ENCODE measurements around the gene NSRP1.

The NSRP1 gene

GRCh38 chr17:30116661-30117551 is at the start of gene NSRP1:
Gene NSRP1 (plus strand): TSS chr17:30116816. CDS start chr17:30116844, 28 bp downstream.
- H3K4me1 ChIP-seq (ENCODE audit: control insufficient read depth, insufficient read depth, low read length), result peaks cover 11% of the 10 kb centered on the region
- H3K36me3 ChIP-seq (ENCODE audit: control insufficient read depth in 2 of 2, insufficient read depth in 1 of 2, low read length in 2 of 2), result peaks cover 29 to 33% of the 10 kb centered on the region in 2 experiments
- peak within 1 kb of the TSS; percentile 47 for H3K4me3 ChIP-seq (ENCODE audit: low read depth, low read length)
- no peaks in the 10 kb centered on the region for H3K9me3 ChIP-seq (ENCODE audit: control insufficient read depth, insufficient read depth, low read depth, low read length)
- H3K27ac ChIP-seq (ENCODE audit: extremely low read depth, low read depth, low read length), result peak within 1 kb of the TSS; percentile 95
- ChIA-PET CTCF (interaction anchor here (0.6 to 8.1 kb wide), 5 partner anchors 8 to 979 kb away, joined by 3 to 108 read pairs (median 5); partner anchors contain the start of gene CPD), POLR2A (interaction anchor here (0.6 to 1.3 kb wide), 3 partner anchors 10 to 187 kb away, joined by 4 to 11 read pairs (median 6); partner anchors contain the start of gene SSH2)
- TF ChIP-seq YY2 (tag by site-specific recombination; IDR thresholded peaks at IDR 0.05), result peak; percentile 88
- TF ChIP-seq ZNF843 (tag by site-specific recombination; IDR thresholded peaks at IDR 0.05), result 0 out of 2 replicates have a peak, but pooled peaks have one; percentile 57
- TF ChIP-seq KLF16 (tag by site-specific recombination; IDR thresholded peaks at IDR 0.05), result peak; percentile 56
- TF ChIP-seq KLF10 (tag by site-specific recombination; IDR thresholded peaks at IDR 0.05), result 0 out of 2 replicates have a peak, but pooled peaks have one; percentile 25
- TF ChIP-seq ZNF324 (tag by site-specific recombination; IDR thresholded peaks at IDR 0.05), result peak; percentile 93
- TF ChIP-seq ZNF600 (tag by site-specific recombination; IDR thresholded peaks at IDR 0.05), result peak; percentile 39
- no peak for TF ChIP-seq SALL2 (tag by site-specific recombination; IDR thresholded peaks at IDR 0.05; ENCODE audit: borderline replicate concordance)
- TF ChIP-seq SCRT2 (tag by site-specific recombination; IDR thresholded peaks at IDR 0.05), result no peak
- no peak for TF ChIP-seq KLF7 (tag by site-specific recombination; IDR thresholded peaks at IDR 0.05; ENCODE audit: borderline replicate concordance)
- TF ChIP-seq PATZ1 (tag by site-specific recombination; IDR thresholded peaks at IDR 0.05), result 0 out of 2 replicates have a peak, but pooled peaks have one; percentile 36
- TF ChIP-seq SETDB1 (IDR thresholded peaks at IDR 0.05; ENCODE audit: insufficient read length, low read length), result no peak
- 0 out of 2 replicates have a peak, but pooled peaks have one; percentile 57 for TF ChIP-seq ZNF561 (tag by site-specific recombination; IDR thresholded peaks at IDR 0.05; ENCODE audit: borderline replicate concordance)
- peak; percentile 46; the same call in 1 of the 2 replicates for TF ChIP-seq ZBTB20 (tag by site-specific recombination; IDR thresholded peaks at IDR 0.05)
- TF ChIP-seq ZNF692 (tag by site-specific recombination; IDR thresholded peaks at IDR 0.05), result peak; percentile 54; the same call in 1 of the 2 replicates
- TF ChIP-seq WT1 (tag by site-specific recombination; IDR thresholded peaks at IDR 0.05), result peak; percentile 16; the same call in 1 of the 2 replicates
- no peak for TF ChIP-seq HOXD13 (CRISPR knock-in tag; IDR thresholded peaks at IDR 0.05; ENCODE audit: borderline replicate concordance)
- peak; percentile 81 for TF ChIP-seq PRDM10 (tag by site-specific recombination; IDR thresholded peaks at IDR 0.05)
- TF ChIP-seq ZBTB7A (tag by site-specific recombination; IDR thresholded peaks at IDR 0.05; ENCODE audit: low read depth), result peak; percentile 22; the same call in 1 of the 2 replicates
- peak; percentile 23; the same call in 1 of the 2 replicates for TF ChIP-seq SP2 (tag by site-specific recombination; IDR thresholded peaks at IDR 0.05)
- peak; percentile 25; the same call in 1 of the 2 replicates for TF ChIP-seq ZSCAN23 (tag by site-specific recombination; IDR thresholded peaks at IDR 0.05)
- peak; percentile 44; the same call in 1 of the 2 replicates for TF ChIP-seq INSM2 (tag by site-specific recombination; IDR thresholded peaks at IDR 0.05)
- TF ChIP-seq KLF1 (tag by site-specific recombination; IDR thresholded peaks at IDR 0.05), result 0 out of 2 replicates have a peak, but pooled peaks have one; percentile 22
- no peak for TF ChIP-seq TSHZ1 (tag by site-specific recombination; IDR thresholded peaks at IDR 0.05; ENCODE audit: borderline replicate concordance)
- no peak for TF ChIP-seq ZNF658 (tag by site-specific recombination; IDR thresholded peaks at IDR 0.05)
